ENCODE measurements around the gene RETREG2.

GRCh38 chr2:219210196-219210885 lies 32.3 kb downstream of the RETREG2 start:
- TF ChIP-seq CTCF (IDR thresholded peaks at IDR 0.05; ENCODE audit: low read length) (no peak), EZH2 (optimal IDR thresholded peaks at IDR 0.05; ENCODE audit: low read depth, low read length) (no peak), EZH2phosphoT487 (IDR thresholded peaks at IDR 0.05; ENCODE audit: low read length) (no peak)

Data from MM.1S (cell line).